ENCODE results near the gene ANK2.

The ANK2 gene

GRCh38 chr4:113404167-113404571 lies 354.7 kb downstream of the ANK2 start:
- no peak overlapping the region for H3K4me3 ChIP-seq (replicated peaks; ENCODE audit: insufficient read depth, low read length)
- H3K27ac ChIP-seq (replicated peaks), result no peak overlapping the region
- no peaks in the 10 kb centered on the region for H3K27me3 ChIP-seq (ENCODE audit: insufficient read depth, poor library complexity, severe bottlenecking)
- TF ChIP-seq GABPA (IDR thresholded peaks at IDR 0.05; ENCODE audit: low read depth) (no peak), POLR2AphosphoS5 (IDR thresholded peaks at IDR 0.05; ENCODE audit: low read depth) (no peak), SPI1 (IDR thresholded peaks at IDR 0.05; ENCODE audit: borderline replicate concordance, low read depth) (no peak)
- TF ChIP-seq, protein P1, sequence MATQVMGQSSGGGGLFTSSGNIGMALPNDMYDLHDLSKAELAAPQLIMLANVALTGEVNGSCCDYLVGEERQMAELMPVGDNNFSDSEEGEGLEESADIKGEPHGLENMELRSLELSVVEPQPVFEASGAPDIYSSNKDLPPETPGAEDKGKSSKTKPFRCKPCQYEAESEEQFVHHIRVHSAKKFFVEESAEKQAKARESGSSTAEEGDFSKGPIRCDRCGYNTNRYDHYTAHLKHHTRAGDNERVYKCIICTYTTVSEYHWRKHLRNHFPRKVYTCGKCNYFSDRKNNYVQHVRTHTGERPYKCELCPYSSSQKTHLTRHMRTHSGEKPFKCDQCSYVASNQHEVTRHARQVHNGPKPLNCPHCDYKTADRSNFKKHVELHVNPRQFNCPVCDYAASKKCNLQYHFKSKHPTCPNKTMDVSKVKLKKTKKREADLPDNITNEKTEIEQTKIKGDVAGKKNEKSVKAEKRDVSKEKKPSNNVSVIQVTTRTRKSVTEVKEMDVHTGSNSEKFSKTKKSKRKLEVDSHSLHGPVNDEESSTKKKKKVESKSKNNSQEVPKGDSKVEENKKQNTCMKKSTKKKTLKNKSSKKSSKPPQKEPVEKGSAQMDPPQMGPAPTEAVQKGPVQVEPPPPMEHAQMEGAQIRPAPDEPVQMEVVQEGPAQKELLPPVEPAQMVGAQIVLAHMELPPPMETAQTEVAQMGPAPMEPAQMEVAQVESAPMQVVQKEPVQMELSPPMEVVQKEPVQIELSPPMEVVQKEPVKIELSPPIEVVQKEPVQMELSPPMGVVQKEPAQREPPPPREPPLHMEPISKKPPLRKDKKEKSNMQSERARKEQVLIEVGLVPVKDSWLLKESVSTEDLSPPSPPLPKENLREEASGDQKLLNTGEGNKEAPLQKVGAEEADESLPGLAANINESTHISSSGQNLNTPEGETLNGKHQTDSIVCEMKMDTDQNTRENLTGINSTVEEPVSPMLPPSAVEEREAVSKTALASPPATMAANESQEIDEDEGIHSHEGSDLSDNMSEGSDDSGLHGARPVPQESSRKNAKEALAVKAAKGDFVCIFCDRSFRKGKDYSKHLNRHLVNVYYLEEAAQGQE (IDR thresholded peaks at IDR 0.05; ENCODE audit: insufficient replicate concordance, low read depth), result no peak
- TF ChIP-seq, protein P2, sequence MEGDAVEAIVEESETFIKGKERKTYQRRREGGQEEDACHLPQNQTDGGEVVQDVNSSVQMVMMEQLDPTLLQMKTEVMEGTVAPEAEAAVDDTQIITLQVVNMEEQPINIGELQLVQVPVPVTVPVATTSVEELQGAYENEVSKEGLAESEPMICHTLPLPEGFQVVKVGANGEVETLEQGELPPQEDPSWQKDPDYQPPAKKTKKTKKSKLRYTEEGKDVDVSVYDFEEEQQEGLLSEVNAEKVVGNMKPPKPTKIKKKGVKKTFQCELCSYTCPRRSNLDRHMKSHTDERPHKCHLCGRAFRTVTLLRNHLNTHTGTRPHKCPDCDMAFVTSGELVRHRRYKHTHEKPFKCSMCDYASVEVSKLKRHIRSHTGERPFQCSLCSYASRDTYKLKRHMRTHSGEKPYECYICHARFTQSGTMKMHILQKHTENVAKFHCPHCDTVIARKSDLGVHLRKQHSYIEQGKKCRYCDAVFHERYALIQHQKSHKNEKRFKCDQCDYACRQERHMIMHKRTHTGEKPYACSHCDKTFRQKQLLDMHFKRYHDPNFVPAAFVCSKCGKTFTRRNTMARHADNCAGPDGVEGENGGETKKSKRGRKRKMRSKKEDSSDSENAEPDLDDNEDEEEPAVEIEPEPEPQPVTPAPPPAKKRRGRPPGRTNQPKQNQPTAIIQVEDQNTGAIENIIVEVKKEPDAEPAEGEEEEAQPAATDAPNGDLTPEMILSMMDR (IDR thresholded peaks at IDR 0.05; ENCODE audit: insufficient read depth, low read length), result no peak
- no peak for DNase-seq (ENCODE audit: low read depth in 1 of 2, low spot score in 1 of 2)

GRCh38 chr4:113404841-113405240 lies 355.4 kb downstream of the ANK2 start:
- Histone ChIP-seq H3K27ac (replicated peaks) (no peak overlapping the region), H3K27me3 (ENCODE audit: insufficient read depth, poor library complexity, severe bottlenecking) (no peaks in the 10 kb centered on the region), H3K4me3 (replicated peaks; ENCODE audit: insufficient read depth, low read length) (no peak overlapping the region)
- TF ChIP-seq GABPA (IDR thresholded peaks at IDR 0.05; ENCODE audit: low read depth) (no peak), POLR2AphosphoS5 (IDR thresholded peaks at IDR 0.05; ENCODE audit: low read depth) (no peak)
- no peak for DNase-seq (ENCODE audit: low read depth in 1 of 2, low spot score in 1 of 2)

DNA sequence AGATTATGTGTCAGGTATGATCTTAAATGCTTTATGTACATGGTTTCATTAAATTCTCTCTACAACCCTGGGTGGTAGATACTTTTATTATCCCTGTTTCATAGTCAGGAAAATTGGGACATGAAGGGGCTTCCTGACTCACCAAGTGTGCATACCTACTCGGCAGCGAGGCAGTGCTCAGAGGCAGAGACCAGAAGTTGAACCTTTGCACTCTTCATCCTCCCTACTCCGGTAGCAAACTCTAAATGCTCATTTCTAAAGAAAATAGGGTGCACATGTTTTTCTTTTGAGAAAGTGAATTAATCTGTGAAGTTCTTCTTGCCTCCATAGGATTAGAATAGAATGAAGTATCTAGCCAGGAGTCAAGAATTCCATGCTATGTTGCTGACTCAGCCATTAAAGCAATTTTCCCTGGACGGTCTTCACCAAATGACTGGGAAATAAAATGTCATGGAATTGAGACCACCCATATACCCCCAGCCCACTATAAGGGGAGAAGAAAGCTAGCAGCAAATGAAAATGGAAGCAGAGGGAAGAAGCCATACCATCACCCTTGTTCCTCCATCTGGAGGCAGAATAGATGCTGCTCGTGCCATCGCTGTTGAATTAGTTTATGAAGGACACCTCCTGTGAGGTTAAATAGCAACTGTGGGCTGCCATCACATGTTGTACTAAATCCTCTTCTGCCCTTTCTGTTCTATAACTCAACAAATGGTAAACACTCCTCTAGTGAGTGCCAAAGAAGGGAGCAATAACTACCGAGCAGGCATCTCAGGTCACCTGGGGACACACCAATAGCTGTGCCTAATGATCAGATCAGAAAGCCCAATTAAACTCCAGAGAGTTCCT lies 356.6 kb downstream of the ANK2 start:
- no peak for DNase-seq (ENCODE audit: low read depth in 1 of 2, low spot score in 1 of 2)
- no peak overlapping the region for H3K4me3 ChIP-seq (replicated peaks; ENCODE audit: insufficient read depth, low read length)
- H3K27ac ChIP-seq (replicated peaks), result no peak overlapping the region
- TF ChIP-seq, protein P1 (IDR thresholded peaks at IDR 0.05; ENCODE audit: insufficient replicate concordance, low read depth), result no peak
- no peak for TF ChIP-seq GABPA (IDR thresholded peaks at IDR 0.05; ENCODE audit: low read depth)
- TF ChIP-seq POLR2AphosphoS5 (IDR thresholded peaks at IDR 0.05; ENCODE audit: low read depth), result no peak
- TF ChIP-seq, protein P2 (IDR thresholded peaks at IDR 0.05; ENCODE audit: insufficient read depth, low read length), result no peak
- TF ChIP-seq SPI1 (IDR thresholded peaks at IDR 0.05; ENCODE audit: borderline replicate concordance, low read depth), result no peak
- no peaks in the 10 kb centered on the region for H3K27me3 ChIP-seq (ENCODE audit: insufficient read depth, poor library complexity, severe bottlenecking)

DNA sequence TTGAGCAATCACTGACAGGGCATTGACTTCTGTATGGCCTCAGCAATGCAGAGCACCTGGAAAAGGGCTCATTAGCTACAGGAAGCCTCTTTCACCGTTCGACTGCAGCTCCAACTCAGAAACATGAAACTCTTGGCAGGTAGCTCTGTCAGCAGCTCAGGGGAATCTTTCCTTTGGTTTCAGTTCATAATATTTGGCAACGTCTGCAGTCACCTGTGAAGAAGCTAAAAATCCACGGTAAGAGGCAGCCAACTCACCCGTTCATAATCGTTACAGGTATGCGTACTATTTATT lies 357.2 kb downstream of the ANK2 start:
- H3K4me3 ChIP-seq (replicated peaks; ENCODE audit: insufficient read depth, low read length), result no peak overlapping the region
- TF ChIP-seq GABPA (IDR thresholded peaks at IDR 0.05; ENCODE audit: low read depth) (no peak), POLR2AphosphoS5 (IDR thresholded peaks at IDR 0.05; ENCODE audit: low read depth) (no peak), SPI1 (IDR thresholded peaks at IDR 0.05; ENCODE audit: borderline replicate concordance, low read depth) (no peak)
- TF ChIP-seq, protein P2 (IDR thresholded peaks at IDR 0.05; ENCODE audit: insufficient read depth, low read length), result no peak
- TF ChIP-seq, protein P1 (IDR thresholded peaks at IDR 0.05; ENCODE audit: insufficient replicate concordance, low read depth), result no peak
- no peak for DNase-seq (ENCODE audit: low read depth in 1 of 2, low spot score in 1 of 2)
- no peaks in the 10 kb centered on the region for H3K27me3 ChIP-seq (ENCODE audit: insufficient read depth, poor library complexity, severe bottlenecking)
- H3K27ac ChIP-seq (replicated peaks), result no peak overlapping the region
